NCI-H128 (cell line): ENCODE results near the gene EGR4.

ENCODE experiments used
- DNase-seq: peaks from one replicate; lab custom pipeline; 2025; ENCODE audit not compliant: unreplicated experiment; lab: John Stamatoyannopoulos, UW

EGR4 gene

DNA sequence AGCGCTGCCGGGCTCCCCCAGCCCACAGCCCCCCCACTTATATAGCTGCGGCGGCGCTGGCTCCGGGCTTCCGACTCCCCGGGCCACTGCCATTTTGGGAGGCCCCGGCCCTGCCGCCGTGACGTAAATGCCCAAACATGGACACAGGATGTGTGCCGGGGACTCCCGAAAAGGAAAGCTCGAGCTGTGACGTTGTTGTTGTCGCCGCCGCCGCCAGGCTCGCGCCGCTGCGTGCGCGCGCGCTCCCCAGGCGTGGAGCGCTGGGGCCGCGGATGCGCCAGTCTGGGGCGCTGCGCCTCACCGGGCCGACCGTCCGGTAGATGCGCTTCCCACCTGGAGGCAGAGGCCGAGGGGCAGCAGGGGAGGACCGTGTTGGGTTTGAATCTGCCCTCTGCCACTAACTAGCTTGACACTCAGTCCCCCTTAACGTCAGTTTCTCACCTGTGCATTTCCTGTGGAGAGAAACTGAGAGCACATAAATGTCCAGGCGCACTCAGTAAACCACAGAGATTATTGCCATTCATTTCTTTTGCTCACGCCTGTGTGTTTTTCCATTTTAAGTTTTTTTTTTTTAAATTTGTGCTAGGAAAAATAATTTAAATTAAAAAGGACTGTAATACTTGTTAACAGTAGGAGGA, at the start of gene EGR4:
EGR4 (minus strand) TSS at position 15 of the 638 bp plus-strand sequence. CDS start 231 bp downstream, outside the sequence.
- DNase-seq: peak; percentile 55

DNA sequence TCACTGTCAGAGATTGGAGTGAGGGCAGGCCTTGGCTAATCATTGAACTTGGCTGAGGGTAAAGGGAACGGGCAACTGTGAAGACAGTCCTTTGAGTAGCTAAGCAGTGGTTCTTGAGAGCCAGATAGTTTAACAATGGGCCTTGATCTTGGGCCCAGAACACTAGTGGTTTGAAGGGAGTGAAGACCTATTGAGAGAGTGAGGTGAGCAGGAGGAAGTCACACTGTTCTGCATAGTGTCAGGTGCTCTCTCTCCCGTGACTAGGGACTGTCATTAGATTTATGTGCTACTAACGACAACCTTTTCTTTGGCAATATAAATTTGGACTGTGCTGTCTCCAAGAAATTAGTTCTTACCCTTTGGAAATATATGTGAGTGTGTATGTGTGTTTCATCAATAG, 47.7 kb upstream of the EGR4 start:
- DNase-seq: no peak

DNA sequence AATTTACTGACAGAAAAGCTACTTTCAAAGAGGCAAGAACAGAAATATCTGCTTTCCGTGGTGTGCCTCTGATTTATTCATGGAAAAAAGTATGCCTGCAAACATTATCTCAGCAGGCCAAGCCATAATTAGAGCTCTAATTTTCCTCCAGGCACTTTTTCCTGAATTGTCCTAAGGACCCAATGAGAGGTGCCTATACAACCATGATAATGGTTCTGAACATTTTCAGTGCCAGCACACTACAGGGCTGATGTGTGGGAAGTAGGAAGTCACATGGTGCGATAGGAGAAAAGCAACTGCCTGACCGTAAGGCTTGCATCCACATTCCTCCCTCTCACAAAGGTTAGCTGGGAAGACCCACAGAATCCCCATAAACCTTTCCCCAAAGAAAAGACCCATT, 45.9 kb upstream of the EGR4 start:
- no peak for DNase-seq

DNA sequence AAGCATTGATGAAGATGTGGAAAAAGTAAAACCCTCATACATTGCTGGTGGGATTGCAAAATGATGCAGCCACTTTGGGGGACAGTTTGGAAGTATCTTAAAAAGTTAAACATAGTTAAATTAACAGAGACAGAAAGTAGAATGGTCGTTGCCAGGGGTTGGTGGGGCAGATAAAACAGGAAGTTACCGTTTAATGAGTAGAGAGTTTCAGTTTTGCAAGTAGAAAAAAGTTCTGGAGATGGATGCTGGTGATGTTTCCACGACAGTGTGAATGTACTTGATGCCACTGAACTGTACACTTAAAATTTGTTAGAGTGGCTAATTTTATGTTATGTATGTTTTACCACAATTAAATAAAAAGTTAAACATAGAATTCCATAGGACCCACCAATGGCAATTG, 44.5 kb upstream of the EGR4 start:
- no peak for DNase-seq

DNA sequence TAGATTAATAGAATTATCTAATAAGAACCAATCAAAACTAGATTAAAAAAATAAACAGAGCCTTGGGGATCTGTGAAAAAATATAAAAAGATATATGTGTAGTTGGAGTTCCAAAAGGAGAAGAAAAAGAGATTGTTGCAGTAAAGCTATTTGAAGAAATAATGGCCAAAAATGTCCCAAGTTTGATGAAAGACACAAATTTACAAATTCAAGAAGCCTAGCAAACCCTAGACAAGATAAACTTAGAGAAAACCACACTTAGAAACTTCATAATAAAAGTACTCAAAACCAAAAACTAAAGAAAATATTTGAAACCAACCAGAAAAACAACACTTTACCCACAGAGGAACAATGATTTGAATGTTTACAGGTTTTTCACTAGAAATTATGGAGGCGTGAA, 41.3 kb upstream of the EGR4 start:
- no peak for DNase-seq

DNA sequence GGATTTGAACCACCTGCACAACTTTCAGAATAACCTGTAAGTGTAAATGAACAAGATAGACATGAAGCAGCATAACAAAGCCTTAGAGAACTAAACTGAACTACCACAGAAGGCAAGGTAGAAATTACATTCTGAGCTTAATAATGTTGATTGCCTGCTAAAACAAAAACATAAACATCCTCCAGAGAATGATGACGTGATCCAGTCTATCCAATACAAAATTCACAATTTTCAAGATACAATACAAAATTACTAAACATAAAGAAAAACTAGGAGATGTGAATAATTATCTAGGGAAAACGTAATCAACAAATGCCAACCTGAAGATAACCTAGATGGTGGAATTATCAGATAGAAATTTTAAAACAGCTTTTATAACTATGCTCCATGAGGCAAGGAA, 40.7 kb upstream of the EGR4 start:
- no peak for DNase-seq

DNA sequence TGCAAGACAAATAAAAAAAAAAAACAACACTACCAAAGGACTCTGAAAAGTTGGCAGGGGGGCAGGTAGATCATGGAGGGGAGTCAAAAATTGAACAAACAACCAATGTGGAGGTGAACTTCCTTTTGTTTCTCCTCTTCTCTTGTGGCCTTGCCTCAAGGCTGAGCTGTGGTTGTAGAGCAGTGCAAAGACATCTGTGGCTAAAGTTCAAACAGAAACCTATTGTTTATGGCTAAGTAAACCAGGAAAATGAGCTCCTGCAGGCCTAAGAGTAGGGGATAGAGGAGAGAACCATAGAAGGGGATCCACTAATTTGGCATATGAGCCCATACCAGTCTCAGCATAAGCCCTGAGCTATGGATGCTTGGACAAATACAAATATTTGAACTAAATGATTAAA, 40.2 kb upstream of the EGR4 start:
- DNase-seq: no peak

DNA sequence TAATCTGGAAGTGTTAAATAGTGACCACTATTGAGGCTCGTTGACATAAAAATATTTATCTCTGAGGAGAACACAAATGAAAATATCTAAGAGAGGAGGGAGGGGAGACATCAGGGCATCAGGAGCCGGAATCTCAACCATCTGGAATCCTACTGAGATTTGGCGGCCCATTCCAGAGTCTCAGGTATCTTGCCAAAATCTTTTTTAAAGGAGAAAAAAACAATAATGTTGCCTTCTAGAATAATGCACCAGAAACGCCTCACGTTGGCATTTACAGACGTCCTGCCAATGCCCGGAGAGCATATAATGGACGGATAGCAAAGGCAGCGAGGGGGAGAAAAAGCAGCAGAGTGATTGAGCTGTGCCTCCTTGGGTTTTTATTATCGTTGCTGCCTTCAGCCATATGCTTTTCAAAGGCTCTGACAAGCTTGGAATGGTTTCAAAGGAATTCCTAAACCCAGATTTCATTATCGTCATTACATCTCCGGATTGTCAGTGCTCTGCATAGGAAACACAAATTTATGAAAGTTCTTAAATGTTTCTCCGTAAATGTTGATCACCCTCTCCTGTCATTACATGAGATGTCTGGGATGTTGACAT, 30.9 kb upstream of the EGR4 start:
- DNase-seq: no peak

DNA sequence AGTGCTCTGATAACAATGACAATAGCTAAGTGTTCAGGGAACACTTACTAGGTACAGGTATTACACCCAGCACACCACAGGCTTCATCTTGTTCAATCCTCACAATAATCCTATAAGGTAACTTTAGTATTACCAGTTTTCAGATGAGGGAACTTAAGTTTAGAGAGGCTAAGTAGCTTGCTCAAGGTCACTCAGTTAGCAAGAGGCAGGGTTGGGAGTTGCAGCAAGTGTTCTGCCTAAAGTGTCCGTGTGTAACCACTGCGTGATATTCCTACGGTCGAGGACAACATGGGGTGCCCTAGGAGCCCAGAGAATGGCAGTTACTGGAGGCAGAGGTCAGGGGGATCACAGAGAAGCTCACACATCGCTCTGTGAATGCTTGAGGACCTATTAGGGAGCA, 30.2 kb upstream of the EGR4 start:
- no peak for DNase-seq

DNA sequence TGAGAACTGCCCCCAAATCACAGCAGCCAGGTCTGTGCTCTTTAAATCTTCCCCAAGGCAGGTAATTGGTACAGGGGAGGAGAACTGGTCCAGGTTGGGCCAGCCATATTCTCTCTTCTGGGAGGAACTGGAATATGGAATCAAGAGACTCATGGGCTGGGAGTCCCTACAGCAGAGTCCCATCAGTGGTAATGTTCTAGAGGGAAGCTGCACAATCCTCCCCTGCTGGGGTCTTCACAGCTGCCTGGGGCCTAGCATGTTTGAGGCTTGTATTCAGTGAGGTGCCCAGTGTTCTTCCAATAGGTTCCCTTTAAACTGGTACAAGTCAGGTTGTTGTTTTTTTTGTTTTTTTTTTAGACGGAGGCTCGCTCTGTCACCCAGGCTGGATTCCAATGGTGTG, 21.1 kb upstream of the EGR4 start:
- DNase-seq: no peak

DNA sequence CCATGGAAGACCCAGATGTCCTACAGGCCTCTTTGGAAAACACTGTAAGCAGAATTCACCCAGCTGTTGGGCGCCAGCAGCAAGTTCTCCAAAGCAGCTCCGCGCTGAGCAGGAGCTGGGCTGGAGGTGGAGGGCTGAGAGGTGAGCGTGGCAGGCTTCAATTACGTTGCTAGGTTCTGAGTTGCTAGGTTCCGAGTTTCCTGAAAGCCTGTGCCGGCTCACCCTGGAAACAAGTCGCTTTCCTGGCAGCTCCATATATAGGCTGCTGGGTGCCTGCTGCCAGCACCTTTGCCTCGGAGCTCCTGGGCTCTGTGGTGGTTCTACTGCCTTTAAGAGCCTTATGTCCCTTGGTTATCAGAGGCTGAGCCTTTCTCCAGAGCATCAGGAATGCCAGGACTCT, 14.4 kb upstream of the EGR4 start:
- DNase-seq: no peak

DNA sequence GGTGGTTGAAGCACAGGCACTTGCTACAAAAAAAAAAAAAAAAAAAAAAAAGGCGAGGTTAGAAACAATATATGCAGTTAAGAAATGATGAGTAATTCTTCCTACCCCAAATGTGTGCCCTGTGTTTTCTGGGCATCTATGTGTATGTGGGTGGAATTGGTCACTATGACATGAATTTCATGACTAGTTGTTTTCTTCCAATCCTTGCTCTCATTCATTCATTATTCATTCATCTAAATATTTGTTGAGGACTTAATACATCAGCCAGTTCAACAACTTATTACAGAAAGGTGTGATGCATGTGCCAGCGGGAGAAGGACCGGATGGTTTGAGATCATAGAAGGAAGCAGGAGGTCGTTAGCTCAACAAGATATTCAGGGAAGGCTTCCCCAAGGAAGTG, 8.3 kb upstream of the EGR4 start:
- no peak for DNase-seq

DNA sequence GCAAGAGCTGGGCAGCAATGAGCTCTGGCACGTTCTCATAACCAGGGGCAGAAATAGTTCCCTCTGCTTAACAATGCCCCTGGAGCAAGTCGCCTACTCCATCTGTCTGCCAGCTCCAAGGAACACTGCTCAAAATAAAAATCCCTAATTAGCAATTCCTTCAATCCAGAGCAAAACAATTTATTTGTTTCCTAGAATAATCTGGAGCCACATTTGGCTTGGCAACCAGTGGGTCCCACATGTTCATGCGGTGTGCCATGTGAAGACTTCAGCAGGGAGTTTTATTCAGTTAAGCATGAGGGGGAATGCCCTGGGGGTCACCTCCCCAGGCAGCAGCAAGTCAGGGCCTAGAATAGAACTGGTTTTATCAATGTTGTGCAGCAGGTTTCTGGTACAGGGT, 7.6 kb upstream of the EGR4 start:
- no peak for DNase-seq

DNA sequence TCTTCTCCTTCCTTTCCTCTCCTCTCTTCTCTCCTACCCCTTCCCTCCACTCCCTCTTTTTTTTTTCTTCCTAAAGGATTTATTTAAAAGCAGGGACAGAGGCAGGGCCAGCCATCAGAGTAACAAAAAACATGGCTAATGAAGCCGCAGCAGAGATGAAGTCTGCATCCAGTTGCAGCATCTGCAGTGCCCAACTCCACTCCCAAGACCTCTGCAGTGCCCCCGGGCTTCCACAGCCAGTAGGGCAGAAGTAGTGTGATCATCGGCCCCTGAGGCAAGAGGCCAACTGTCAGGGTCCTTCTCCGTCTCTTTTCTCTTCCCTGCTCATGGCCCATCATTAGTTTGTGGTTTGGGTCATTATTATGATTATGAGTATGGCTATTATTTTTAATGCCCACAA, 4.2 kb upstream of the EGR4 start:
- DNase-seq: no peak

DNA sequence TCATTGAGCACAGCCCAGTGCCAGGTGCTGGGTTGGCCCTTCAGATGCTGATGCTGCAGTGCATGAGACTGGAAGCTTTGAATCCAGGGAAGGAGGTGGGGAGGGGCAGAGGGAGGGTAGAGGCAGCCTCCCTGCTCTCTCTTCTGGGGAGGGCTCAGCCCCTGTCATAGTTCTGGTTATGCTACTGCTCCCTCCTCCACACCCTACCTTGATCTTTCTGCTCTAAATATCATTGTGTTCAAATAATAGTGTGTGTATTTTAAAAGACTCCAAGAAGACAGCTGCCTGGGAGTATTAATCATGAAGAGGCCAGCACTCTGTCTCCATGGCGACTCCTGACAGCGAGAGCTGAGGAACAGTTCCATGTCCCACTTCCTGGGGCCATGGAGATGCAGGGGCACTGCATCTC, 3.8 kb upstream of the EGR4 start:
- no peak for DNase-seq

DNA sequence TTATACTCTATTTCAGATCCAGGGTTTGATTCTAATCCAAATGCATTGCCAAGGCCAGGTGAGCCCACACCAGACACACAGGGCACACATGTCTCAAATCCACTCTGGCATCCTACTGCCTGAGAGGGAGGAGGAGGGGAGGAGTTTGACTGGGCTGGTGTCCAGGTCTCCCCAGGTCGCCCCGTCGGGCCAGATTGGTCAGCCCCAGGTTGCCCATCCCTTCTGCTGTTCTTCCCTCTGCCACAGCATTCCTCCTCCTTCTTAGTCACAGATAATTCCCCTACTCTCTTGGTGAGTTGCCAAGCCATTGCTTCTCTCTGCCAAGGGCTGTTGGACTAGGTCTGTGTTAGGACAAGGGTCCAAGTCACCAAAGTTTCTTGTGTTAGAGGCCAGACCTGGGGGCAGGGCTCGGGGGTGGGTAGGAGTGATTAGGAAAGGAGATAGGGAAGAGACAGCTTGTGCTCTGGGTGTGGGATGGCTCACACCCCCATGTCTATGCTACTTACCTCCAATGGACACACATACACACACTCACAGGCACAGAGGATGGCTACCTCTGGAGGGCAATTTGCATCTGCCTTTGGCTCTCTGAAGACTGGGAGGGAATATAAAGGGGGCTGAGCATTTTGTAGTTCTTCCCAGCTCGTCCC, 2.5 kb upstream of the EGR4 start:
- no peak for DNase-seq

DNA sequence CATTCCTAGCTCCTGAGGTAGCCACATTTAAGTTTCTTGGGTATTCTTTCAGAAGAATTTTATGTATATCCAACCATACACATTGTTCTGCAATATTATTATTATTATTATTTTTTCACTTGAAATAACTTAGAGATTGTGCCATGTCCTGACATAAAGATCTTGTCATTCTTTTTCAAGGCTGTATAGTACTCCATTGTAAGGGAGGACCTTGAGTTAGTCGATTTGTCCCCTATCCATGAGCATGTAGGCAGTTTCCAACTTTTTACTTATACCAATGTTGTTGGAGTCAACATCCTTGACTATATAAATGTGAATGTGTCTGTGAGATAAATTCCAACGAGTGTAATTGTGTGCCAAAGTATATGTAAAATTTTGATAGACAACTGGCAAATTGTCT, 891 bp upstream of the EGR4 start:
- DNase-seq: no peak

DNA sequence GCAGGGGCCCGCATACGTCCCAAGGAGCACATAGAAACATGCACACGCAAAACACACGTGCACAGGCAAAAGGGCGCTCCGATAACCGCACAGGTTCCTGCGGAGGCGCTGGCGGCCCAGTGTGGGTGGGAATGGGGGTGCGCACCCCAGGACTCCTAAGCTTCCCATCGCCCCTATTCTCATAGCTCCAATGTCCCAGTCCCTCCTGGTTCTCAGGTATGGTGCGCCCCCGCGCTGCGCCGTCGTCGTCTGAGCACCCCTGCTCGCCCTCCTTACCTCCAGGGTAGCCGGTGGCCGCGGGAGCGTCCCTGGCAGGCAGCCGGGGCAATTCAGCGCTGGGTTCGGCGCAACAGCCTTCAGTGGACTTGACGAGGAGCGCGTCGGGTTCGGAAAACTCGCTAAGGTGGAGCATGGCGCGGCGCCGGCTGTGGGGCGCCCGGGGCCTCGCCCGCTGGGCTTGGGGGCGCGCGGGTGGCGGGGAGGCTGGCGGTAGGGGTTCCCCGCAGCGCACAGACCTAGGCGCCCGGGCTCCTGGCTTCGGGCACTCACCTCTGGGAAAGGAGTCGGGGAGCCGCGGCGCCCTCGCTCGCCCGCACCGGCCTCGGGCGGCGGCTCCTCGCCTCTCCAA, 328 bp downstream of the EGR4 start:
- DNase-seq: no peak

DNA sequence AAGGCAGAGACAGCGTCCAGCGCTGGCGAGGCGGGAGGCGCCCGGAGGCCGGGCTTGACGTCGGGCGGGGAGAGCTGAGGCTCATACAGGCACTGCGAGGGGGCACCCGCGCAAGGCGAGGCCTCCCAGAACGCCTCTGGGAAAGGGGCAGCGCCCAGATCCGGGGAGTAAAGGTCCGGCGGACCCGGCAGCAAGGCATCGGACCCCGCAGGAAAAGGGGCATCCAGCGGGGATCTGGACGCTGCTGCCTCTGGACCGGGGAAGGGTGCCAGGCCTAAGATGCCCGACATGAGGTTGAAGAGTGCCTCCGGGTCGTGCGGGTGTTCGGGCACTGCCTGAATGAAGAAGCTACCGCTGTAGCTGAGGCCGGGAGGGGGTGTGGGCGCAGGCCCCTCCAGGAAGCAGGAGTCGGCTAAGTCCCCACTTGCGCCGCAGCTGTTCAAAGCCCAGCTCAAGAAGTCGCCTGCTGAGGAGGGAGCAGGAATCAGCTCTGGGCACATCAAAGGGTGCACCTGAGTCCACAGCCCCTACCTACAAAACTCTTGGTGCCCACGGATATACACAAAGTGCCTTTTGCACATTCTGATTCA, 937 bp downstream of the EGR4 start:
- no peak for DNase-seq

DNA sequence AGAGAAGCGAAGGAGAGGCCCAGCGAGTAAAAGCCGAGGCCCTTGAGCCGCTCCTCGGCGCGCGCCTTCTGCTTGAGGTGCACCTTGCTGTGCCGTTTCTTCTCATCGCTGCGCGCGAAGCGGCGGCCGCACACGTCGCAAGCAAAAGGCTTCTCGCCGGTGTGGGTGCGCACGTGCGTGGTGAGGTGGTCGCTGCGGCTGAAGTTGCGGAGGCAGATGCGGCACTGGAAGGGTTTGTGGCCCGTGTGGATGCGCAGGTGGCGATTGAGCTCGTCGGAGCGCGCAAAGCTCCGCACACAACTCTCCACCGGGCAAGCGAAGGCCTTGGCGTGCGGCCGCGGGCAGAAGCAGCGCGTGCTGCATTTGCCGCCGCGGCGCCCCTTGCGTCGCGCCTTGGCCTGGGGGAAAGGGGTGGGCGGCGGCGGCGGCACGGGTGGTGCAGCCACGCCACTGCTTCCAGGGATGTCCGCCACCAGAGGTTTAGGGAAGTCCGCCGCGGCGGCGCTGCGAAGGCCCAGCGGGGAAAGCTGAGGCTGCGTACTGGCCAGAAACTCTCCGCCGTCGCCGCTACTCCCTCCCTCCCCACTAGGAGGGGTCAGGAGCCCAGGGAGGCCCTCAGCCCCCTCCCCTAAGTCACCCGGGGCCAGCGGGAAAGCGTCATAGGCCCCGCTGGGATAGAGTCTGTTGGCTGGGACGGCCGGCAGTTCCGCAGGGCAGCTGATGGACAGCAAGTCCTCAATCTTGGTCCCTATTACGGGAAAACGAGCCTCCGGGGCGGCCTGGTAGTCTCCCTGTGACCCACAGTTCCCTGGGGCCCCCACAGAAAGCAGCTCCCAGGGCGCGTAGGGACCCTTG, 1.7 kb downstream of the EGR4 start:
- no peak for DNase-seq

DNA sequence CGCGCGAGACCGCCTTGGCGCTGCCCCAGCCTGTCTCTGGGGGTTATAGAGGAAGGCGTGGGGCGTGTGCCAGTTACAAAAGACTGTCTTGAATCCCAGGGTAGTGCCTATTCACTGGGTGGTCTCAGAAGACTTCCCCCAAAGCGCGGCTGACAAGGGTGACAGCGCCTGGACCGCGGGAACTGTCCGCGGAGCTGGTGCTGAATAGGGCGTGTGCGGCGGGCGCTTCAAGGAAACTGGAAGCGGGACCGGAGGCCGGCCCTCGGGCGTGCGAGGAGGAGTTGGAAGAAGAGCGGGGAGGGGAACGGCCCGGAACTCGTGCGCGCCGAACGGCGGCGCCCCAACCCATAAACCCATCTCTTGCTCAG, 2.3 kb downstream of the EGR4 start:
- no peak for DNase-seq
